ENCODE results near the gene FAM13C. TPM values are rescaled to one million over a fixed set of nuclear protein-coding genes. Genes with fewer than 3 reads are reported as not detected.

FAM13C gene
- total RNA-seq, 4 donors from 2014 or later: 45.1 to 62.9 (median 53.1) TPM

DNA sequence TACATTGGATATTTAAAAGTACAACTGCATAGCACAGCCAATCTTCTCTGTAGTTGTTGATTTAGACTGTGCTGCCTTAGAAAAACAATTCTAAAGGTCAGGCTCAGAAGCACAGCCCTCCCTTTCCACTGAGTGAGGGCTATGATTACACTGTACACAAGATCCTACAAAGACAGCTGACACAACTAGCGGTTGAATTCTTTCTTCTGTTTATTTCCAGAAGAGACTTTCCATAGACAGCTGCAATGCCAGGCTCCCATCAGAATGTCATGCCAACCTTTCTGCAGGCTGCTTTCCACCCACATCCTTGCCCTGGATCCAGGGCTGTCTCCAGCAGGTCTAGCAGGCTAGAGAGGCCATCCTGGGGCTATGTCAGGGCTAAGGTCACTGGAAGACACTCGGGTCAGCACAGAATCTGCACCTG lies 39.3 kb downstream of the FAM13C start:
- H3K9me3 ChIP-seq: no peaks in the 10 kb centered on the region
- H3K27ac ChIP-seq (replicated peaks in 1 of 4): peak overlapping the region; percentile 45 to 77 (median 56)
- TF ChIP-seq EP300 (IDR thresholded peaks at IDR 0.05) (no peak), POLR2AphosphoS5 (IDR thresholded peaks at IDR 0.05) (no peak), POLR2A (IDR thresholded peaks at IDR 0.05; ENCODE audit: low read depth) (no peak)
- TF ChIP-seq, protein P1, sequence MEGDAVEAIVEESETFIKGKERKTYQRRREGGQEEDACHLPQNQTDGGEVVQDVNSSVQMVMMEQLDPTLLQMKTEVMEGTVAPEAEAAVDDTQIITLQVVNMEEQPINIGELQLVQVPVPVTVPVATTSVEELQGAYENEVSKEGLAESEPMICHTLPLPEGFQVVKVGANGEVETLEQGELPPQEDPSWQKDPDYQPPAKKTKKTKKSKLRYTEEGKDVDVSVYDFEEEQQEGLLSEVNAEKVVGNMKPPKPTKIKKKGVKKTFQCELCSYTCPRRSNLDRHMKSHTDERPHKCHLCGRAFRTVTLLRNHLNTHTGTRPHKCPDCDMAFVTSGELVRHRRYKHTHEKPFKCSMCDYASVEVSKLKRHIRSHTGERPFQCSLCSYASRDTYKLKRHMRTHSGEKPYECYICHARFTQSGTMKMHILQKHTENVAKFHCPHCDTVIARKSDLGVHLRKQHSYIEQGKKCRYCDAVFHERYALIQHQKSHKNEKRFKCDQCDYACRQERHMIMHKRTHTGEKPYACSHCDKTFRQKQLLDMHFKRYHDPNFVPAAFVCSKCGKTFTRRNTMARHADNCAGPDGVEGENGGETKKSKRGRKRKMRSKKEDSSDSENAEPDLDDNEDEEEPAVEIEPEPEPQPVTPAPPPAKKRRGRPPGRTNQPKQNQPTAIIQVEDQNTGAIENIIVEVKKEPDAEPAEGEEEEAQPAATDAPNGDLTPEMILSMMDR (IDR thresholded peaks at IDR 0.05): no peak
- H3K4me3 ChIP-seq: no peak overlapping the region
- no peak for DNase-seq (ENCODE audit: extremely low spot score)
- H3K4me1 ChIP-seq: peaks cover 11 to 88% (median 72%) of the 10 kb centered on the region in 4 donors
- WGBS: 38% methylated on average over 2 of the region's 2 CpGs
- H3K27me3 ChIP-seq: no peaks in the 10 kb centered on the region
- H3K36me3 ChIP-seq: peaks cover 0 to 19% (median 3%) of the 10 kb centered on the region in 4 donors
- intact Hi-C loops (cut with DNase I): no loop called here

DNA sequence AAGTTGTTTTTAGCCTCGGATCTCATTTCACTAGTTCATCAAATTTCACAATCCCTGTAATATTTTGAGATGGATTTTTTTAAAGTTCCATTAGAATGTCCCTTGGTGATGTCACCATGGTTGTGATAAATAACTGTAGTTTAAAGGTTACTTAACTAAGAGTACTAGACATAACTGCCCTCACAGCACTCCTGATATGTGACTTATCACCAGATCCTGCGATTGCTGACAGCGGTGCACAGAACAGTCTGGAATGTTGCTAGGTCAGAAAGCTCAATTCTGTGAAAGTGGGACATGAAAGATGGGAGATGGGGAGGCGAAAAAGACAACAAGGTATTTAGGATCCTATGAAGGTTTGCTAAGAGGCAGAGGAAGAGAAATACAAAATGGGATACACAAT lies 40.2 kb downstream of the FAM13C start:
- Histone ChIP-seq H3K4me1 (peaks cover 17 to 86% (median 66%) of the 10 kb centered on the region in 4 donors), H3K36me3 (peaks cover 0 to 19% (median 3%) of the 10 kb centered on the region in 4 donors), H3K9me3 (no peaks in the 10 kb centered on the region), H3K27ac (replicated peaks in 1 of 4) (peak overlapping the region; percentile 8 to 77 (median 50)), H3K27me3 (no peaks in the 10 kb centered on the region), H3K4me3 (no peak overlapping the region)
- intact Hi-C loops (cut with DNase I): no loop called here
- DNase-seq (ENCODE audit: extremely low spot score): no peak
- TF ChIP-seq EP300 (IDR thresholded peaks at IDR 0.05) (no peak), POLR2A (IDR thresholded peaks at IDR 0.05; ENCODE audit: low read depth) (no peak), POLR2AphosphoS5 (IDR thresholded peaks at IDR 0.05) (no peak)
- TF ChIP-seq, protein P1 (IDR thresholded peaks at IDR 0.05): no peak
- WGBS: 88% methylated on average over 4 of the region's 4 CpGs

DNA sequence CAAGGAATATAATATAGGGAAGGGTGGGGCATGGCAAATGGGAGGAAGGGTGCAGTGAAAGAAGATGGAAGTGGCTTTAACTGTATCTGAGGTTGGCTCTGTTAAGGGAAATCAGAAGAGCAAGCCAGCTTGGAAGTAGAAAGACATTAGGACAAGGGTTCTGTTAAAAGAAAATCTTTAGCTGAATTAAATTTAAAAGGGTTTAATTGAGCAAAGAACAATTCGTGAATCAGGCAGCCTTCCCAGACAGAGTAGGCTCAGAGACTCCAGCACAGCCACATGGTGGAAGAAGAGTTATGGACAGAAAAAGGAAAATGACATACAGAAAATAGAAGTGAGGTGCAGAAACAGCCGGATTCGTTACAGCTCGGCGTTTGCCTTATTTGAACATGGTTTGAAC lies 42.0 kb downstream of the FAM13C start:
- Histone ChIP-seq H3K27me3 (no peaks in the 10 kb centered on the region), H3K36me3 (peaks cover 0 to 19% (median 3%) of the 10 kb centered on the region in 4 donors), H3K4me1 (peaks cover 25 to 83% (median 69%) of the 10 kb centered on the region in 4 donors), H3K9me3 (no peaks in the 10 kb centered on the region), H3K4me3 (no peak overlapping the region), H3K27ac (replicated peaks in 1 of 4) (peak overlapping the region in 3 of 4 donors; percentile 11 to 36 (median 33))
- intact Hi-C loops (cut with DNase I): no loop called here
- 79% methylated on average over 5 of the region's 5 CpGs for WGBS
- DNase-seq (ENCODE audit: extremely low spot score): no peak
- TF ChIP-seq, protein P1 (IDR thresholded peaks at IDR 0.05): no peak
- TF ChIP-seq POLR2A (IDR thresholded peaks at IDR 0.05; ENCODE audit: low read depth) (no peak), POLR2AphosphoS5 (IDR thresholded peaks at IDR 0.05) (no peak), EP300 (IDR thresholded peaks at IDR 0.05) (no peak)

- no peaks in the 10 kb centered on the region for H3K27me3 ChIP-seq
- no peak overlapping the region for H3K4me3 ChIP-seq
- no peaks in the 10 kb centered on the region for H3K9me3 ChIP-seq
- TF ChIP-seq POLR2AphosphoS5 (IDR thresholded peaks at IDR 0.05) (no peak), EP300 (IDR thresholded peaks at IDR 0.05) (no peak), POLR2A (IDR thresholded peaks at IDR 0.05; ENCODE audit: low read depth) (no peak)
- TF ChIP-seq, protein P1 (IDR thresholded peaks at IDR 0.05): no peak
- no peak for DNase-seq (ENCODE audit: extremely low spot score)
- H3K4me1 ChIP-seq: peaks cover 30 to 83% (median 69%) of the 10 kb centered on the region in 4 donors
- peaks cover 0 to 19% (median 3%) of the 10 kb centered on the region in 4 donors for H3K36me3 ChIP-seq
- peak overlapping the region in 3 of 4 donors; percentile 4 to 36 (median 33) for H3K27ac ChIP-seq (replicated peaks in 1 of 4)
- intact Hi-C loops (cut with DNase I): no loop called here
These were observed 42.5 kb downstream of the FAM13C start for GRCh38 chr10:59319854-59320253.

DNA sequence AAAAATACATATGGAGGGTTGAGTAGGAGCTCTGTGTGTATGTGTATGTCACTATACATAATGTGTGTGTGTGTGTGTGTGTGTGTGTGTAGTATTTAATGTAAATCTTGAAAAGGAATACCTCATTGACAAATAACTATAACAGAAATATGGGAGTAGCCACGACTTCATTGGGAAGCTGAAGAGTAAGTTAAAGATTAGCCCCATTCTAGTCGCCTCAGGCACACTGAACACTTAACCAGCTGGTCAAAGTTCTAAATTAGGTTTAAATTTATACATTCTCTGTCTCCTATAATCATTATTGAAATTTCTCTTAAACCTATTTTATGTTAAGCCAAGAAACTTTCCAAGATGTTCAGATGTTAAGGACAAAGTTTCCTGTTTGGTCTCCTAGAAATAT lies 45.3 kb downstream of the FAM13C start:
- no peak overlapping the region for H3K4me3 ChIP-seq
- no peaks in the 10 kb centered on the region for H3K9me3 ChIP-seq
- no peak for DNase-seq (ENCODE audit: extremely low spot score)
- intact Hi-C loops (cut with DNase I): no loop called here
- H3K36me3 ChIP-seq: peaks cover 0 to 12% (median 0%) of the 10 kb centered on the region in 4 donors
- no peaks in the 10 kb centered on the region for H3K27me3 ChIP-seq
- WGBS: 88% methylated on average over 2 of the region's 2 CpGs
- TF ChIP-seq, protein P1 (IDR thresholded peaks at IDR 0.05): no peak
- TF ChIP-seq POLR2AphosphoS5 (IDR thresholded peaks at IDR 0.05): no peak
- TF ChIP-seq EP300 (IDR thresholded peaks at IDR 0.05): no peak
- no peak for TF ChIP-seq POLR2A (IDR thresholded peaks at IDR 0.05; ENCODE audit: low read depth)
- H3K27ac ChIP-seq (replicated peaks in 1 of 4): no peak overlapping the region
- peaks cover 34 to 84% (median 72%) of the 10 kb centered on the region in 4 donors for H3K4me1 ChIP-seq

All from esophagus muscularis mucosa (tissue), 4 donors.